Right lobe of liver (tissue), 4 donors: ENCODE measurements around the gene RYR3.

Experiments used
- CTCF ChIP-seq, 4 donors: fragments of 200-600 bp in 3 of 4; fragments of 450-650 bp in 1 of 4; IDR thresholded peaks; one replicate each; pipeline versions ENCODE4 v1.5.1 to v1.8.0; 2016 to 2022; ENCODE audit warnings: antibody characterized with exemption in 4 of 4, mild to moderate bottlenecking in 2 of 4
- POLR2A ChIP-seq: fragments of 450-650 bp; IDR thresholded peaks from one replicate; pipeline ENCODE4 v1.6.1; 2017; ENCODE audit warnings: antibody characterized with exemption, mild to moderate bottlenecking
- donor health status: DM: no; HTN: no; CAD: no.
- donor health status: DM: no; HTN: no; CAD: no.
- donor health status: DM: no; HTN: yes; CAD: no.

GRCh38 chr15:33405096-33405495 lies 94.3 kb downstream of the RYR3 start:
- no peak for TF ChIP-seq CTCF (IDR thresholded peaks at IDR 0.05)
- no peak for TF ChIP-seq POLR2A
